ENCODE data around the gene COL28A1. TPM values are rescaled to one million over a fixed set of nuclear protein-coding genes. Genes with fewer than 3 reads are reported as not detected.

The COL28A1 gene
- total RNA-seq, 1 donor from 2014 or later = 1.1 TPM

GRCh38 chr7:7533831-7534430 lies 1.7 kb downstream of the COL28A1 start:
- no peak for TF ChIP-seq CTCF (IDR thresholded peaks at IDR 0.05)
- Mint-ChIP-seq H3K36me3 (ENCODE audit: unreplicated experiment) (no peaks in the 10 kb centered on the region), H3K9me3 (ENCODE audit: unreplicated experiment) (peaks cover 6% of the 10 kb centered on the region), H3K4me3 (ENCODE audit: unreplicated experiment) (no peak overlapping the region), H3K27me3 (ENCODE audit: unreplicated experiment) (no peaks in the 10 kb centered on the region), H3K4me1 (ENCODE audit: unreplicated experiment) (peaks cover 5% of the 10 kb centered on the region), H3K27ac (ENCODE audit: unreplicated experiment) (no peak overlapping the region)
- DNase-seq (ENCODE audit: extremely low spot score, unreplicated experiment) = no peak

GRCh38 chr7:7529328-7529727 lies 6.3 kb downstream of the COL28A1 start:
- H3K9me3 Mint-ChIP-seq (ENCODE audit: unreplicated experiment) = peaks cover 6% of the 10 kb centered on the region
- no peaks in the 10 kb centered on the region for H3K27me3 Mint-ChIP-seq (ENCODE audit: unreplicated experiment)
- no peak overlapping the region for H3K4me3 Mint-ChIP-seq (ENCODE audit: unreplicated experiment)
- TF ChIP-seq CTCF (IDR thresholded peaks at IDR 0.05) = no peak
- no peaks in the 10 kb centered on the region for H3K36me3 Mint-ChIP-seq (ENCODE audit: unreplicated experiment)
- H3K27ac Mint-ChIP-seq (ENCODE audit: unreplicated experiment) = no peak overlapping the region
- peaks cover 2% of the 10 kb centered on the region for H3K4me1 Mint-ChIP-seq (ENCODE audit: unreplicated experiment)
- DNase-seq (ENCODE audit: extremely low spot score, unreplicated experiment) = no peak

- H3K36me3 Mint-ChIP-seq (ENCODE audit: unreplicated experiment) = no peaks in the 10 kb centered on the region
- no peaks in the 10 kb centered on the region for H3K27me3 Mint-ChIP-seq (ENCODE audit: unreplicated experiment)
- no peak overlapping the region for H3K4me3 Mint-ChIP-seq (ENCODE audit: unreplicated experiment)
- no peak for TF ChIP-seq CTCF (IDR thresholded peaks at IDR 0.05)
- H3K27ac Mint-ChIP-seq (ENCODE audit: unreplicated experiment) = no peak overlapping the region
- no peaks in the 10 kb centered on the region for H3K9me3 Mint-ChIP-seq (ENCODE audit: unreplicated experiment)
- peaks cover 12% of the 10 kb centered on the region for H3K4me1 Mint-ChIP-seq (ENCODE audit: unreplicated experiment)
- DNase-seq (ENCODE audit: extremely low spot score, unreplicated experiment) = no peak
Observed at GRCh38 chr7:7527047-7527446, 8.6 kb downstream of the COL28A1 start.

- Mint-ChIP-seq H3K4me3 (ENCODE audit: unreplicated experiment) (no peak overlapping the region), H3K4me1 (ENCODE audit: unreplicated experiment) (peaks cover 12% of the 10 kb centered on the region), H3K36me3 (ENCODE audit: unreplicated experiment) (no peaks in the 10 kb centered on the region), H3K9me3 (ENCODE audit: unreplicated experiment) (no peaks in the 10 kb centered on the region), H3K27ac (ENCODE audit: unreplicated experiment) (no peak overlapping the region), H3K27me3 (ENCODE audit: unreplicated experiment) (no peaks in the 10 kb centered on the region)
- no peak for TF ChIP-seq CTCF (IDR thresholded peaks at IDR 0.05)
- no peak for DNase-seq (ENCODE audit: extremely low spot score, unreplicated experiment)
Observed at GRCh38 chr7:7526006-7526405, 9.7 kb downstream of the COL28A1 start.

- Mint-ChIP-seq H3K27ac (ENCODE audit: unreplicated experiment) (no peak overlapping the region), H3K4me3 (ENCODE audit: unreplicated experiment) (no peak overlapping the region), H3K27me3 (ENCODE audit: unreplicated experiment) (no peaks in the 10 kb centered on the region), H3K9me3 (ENCODE audit: unreplicated experiment) (no peaks in the 10 kb centered on the region), H3K4me1 (ENCODE audit: unreplicated experiment) (peaks cover 17% of the 10 kb centered on the region), H3K36me3 (ENCODE audit: unreplicated experiment) (no peaks in the 10 kb centered on the region)
- DNase-seq (ENCODE audit: extremely low spot score, unreplicated experiment) = no peak
- no peak for TF ChIP-seq CTCF (IDR thresholded peaks at IDR 0.05)
Observed at GRCh38 chr7:7524121-7524520, 11.6 kb downstream of the COL28A1 start.
